ENCODE measurements around the gene TACR2. TPM values are rescaled to one million over a fixed set of nuclear protein-coding genes. Genes with fewer than 3 reads are reported as not detected.

The TACR2 gene
- total RNA-seq, 2 donors from 2014 or later: not detected

DNA sequence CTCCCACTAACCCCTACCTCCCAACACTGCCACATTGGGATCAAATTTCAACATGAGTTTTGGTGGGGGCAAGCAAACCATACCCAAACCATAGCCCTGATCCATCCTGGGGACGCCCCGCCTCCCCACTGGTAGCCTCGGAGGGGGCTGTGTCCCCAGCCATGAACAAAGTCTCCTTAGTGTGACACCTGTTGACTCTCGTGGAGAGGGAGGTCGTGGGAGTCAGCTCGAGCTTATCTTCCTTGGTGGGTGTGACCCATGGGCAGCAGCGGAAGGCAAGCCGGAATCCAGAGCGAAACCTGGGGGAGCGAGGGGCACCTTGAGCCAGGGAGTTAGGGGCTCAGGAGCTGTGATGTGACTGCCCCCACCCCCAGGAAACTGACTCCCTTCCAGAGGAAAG lies 11.9 kb downstream of the TACR2 start:
- Mint-ChIP-seq H3K36me3 (ENCODE audit: low read depth) (peaks cover 20% of the 10 kb centered on the region), H3K27ac (no peak overlapping the region), H3K4me1 (peaks cover 10% of the 10 kb centered on the region), H3K4me3 (no peak overlapping the region), H3K27me3 (ENCODE audit: insufficient read depth) (no peaks in the 10 kb centered on the region), H3K9me3 (no peaks in the 10 kb centered on the region)
- no peaks in the 10 kb centered on the region for H3K4me1 ChIP-seq (ENCODE audit: control insufficient read depth, insufficient read depth, low read length)
- H3K27ac ChIP-seq (ENCODE audit: low read depth, low read length): no peak overlapping the region
- no peaks in the 10 kb centered on the region for H3K27me3 ChIP-seq (ENCODE audit: control insufficient read depth, insufficient read depth, low read length, poor library complexity, severe bottlenecking)
- TF ChIP-seq, protein P1, sequence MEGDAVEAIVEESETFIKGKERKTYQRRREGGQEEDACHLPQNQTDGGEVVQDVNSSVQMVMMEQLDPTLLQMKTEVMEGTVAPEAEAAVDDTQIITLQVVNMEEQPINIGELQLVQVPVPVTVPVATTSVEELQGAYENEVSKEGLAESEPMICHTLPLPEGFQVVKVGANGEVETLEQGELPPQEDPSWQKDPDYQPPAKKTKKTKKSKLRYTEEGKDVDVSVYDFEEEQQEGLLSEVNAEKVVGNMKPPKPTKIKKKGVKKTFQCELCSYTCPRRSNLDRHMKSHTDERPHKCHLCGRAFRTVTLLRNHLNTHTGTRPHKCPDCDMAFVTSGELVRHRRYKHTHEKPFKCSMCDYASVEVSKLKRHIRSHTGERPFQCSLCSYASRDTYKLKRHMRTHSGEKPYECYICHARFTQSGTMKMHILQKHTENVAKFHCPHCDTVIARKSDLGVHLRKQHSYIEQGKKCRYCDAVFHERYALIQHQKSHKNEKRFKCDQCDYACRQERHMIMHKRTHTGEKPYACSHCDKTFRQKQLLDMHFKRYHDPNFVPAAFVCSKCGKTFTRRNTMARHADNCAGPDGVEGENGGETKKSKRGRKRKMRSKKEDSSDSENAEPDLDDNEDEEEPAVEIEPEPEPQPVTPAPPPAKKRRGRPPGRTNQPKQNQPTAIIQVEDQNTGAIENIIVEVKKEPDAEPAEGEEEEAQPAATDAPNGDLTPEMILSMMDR (conservative IDR thresholded peaks at IDR 0.05): no peak
- no peak overlapping the region for H3K4me3 ChIP-seq (ENCODE audit: low read length)
- no peak for DNase-seq
- no peak overlapping the region for H3K9ac ChIP-seq (ENCODE audit: extremely low read depth, low read length, poor library complexity, severe bottlenecking)
- WGBS, 2 experiments (ENCODE audit: insufficient coverage in 1 of 2, insufficient read length in 1 of 2): 92 to 100% methylated on average over 1 to 10 of the region's 10 CpGs
- no peaks in the 10 kb centered on the region for H3K9me3 ChIP-seq (ENCODE audit: control insufficient read depth, low read length)
- no peaks in the 10 kb centered on the region for H3K36me3 ChIP-seq (ENCODE audit: control insufficient read depth, insufficient read depth, low read length)

DNA sequence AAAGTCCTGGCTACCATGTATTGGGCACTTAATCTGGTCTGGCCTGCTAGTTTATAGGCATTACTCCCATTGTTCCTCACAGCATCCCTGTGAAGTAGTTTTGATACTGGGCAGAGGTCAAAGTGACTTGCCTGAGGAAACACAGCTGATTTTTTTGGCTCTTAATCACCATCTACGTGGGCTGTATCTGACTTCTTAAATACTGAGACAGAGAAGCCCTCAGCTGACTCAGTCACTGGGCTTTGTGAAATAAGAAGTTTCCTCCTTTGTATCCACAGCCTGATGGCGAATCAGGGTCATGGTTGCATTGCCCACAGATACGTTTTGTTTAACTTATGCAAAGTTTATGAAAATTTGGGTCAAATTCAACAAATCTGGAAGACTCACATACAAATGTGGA lies 13.2 kb downstream of the TACR2 start:
- Histone ChIP-seq H3K36me3 (ENCODE audit: control insufficient read depth, insufficient read depth, low read length) (peaks cover 4% of the 10 kb centered on the region), H3K4me1 (ENCODE audit: control insufficient read depth, insufficient read depth, low read length) (no peaks in the 10 kb centered on the region), H3K4me3 (ENCODE audit: low read length) (no peak overlapping the region), H3K9me3 (ENCODE audit: control insufficient read depth, low read length) (no peaks in the 10 kb centered on the region), H3K27ac (ENCODE audit: low read depth, low read length) (no peak overlapping the region), H3K9ac (ENCODE audit: extremely low read depth, low read length, poor library complexity, severe bottlenecking) (no peak overlapping the region), H3K27me3 (ENCODE audit: control insufficient read depth, insufficient read depth, low read length, poor library complexity, severe bottlenecking) (no peaks in the 10 kb centered on the region)
- 88 to 97% methylated on average over 3 of the region's 3 CpGs for WGBS, 2 experiments (ENCODE audit: insufficient coverage in 1 of 2, insufficient read length in 1 of 2)
- Mint-ChIP-seq H3K27me3 (ENCODE audit: insufficient read depth) (no peaks in the 10 kb centered on the region), H3K9me3 (no peaks in the 10 kb centered on the region), H3K4me1 (peaks cover 10% of the 10 kb centered on the region), H3K36me3 (ENCODE audit: low read depth) (peaks cover 31% of the 10 kb centered on the region), H3K4me3 (no peak overlapping the region), H3K27ac (no peak overlapping the region)
- no peak for DNase-seq
- TF ChIP-seq, protein P1 (conservative IDR thresholded peaks at IDR 0.05): no peak

- H3K27ac Mint-ChIP-seq: no peak overlapping the region
- Histone ChIP-seq H3K9me3 (ENCODE audit: control insufficient read depth, low read length) (no peaks in the 10 kb centered on the region), H3K27ac (ENCODE audit: low read depth, low read length) (no peak overlapping the region), H3K9ac (ENCODE audit: extremely low read depth, low read length, poor library complexity, severe bottlenecking) (no peak overlapping the region), H3K4me1 (ENCODE audit: control insufficient read depth, insufficient read depth, low read length) (no peaks in the 10 kb centered on the region), H3K36me3 (ENCODE audit: control insufficient read depth, insufficient read depth, low read length) (peaks cover 6% of the 10 kb centered on the region), H3K27me3 (ENCODE audit: control insufficient read depth, insufficient read depth, low read length, poor library complexity, severe bottlenecking) (no peaks in the 10 kb centered on the region), H3K4me3 (ENCODE audit: low read length) (no peak overlapping the region)
- TF ChIP-seq, protein P1 (conservative IDR thresholded peaks at IDR 0.05): no peak
- no peaks in the 10 kb centered on the region for H3K27me3 Mint-ChIP-seq (ENCODE audit: insufficient read depth)
- DNase-seq: no peak
- peaks cover 34% of the 10 kb centered on the region for H3K36me3 Mint-ChIP-seq (ENCODE audit: low read depth)
- no peaks in the 10 kb centered on the region for H3K9me3 Mint-ChIP-seq
- no peak overlapping the region for H3K4me3 Mint-ChIP-seq
- WGBS, 2 experiments (ENCODE audit: insufficient coverage in 1 of 2, insufficient read length in 1 of 2): 96% methylated on average over 1 of the region's 1 CpG; no CpG with 5 or more reads in 1 of the 2 experiments
- peaks cover 10% of the 10 kb centered on the region for H3K4me1 Mint-ChIP-seq
Measured at GRCh38 chr10:69403066-69403465, 13.7 kb downstream of the TACR2 start.
